Astrocyte of the cerebellum (primary cell): ENCODE data around the gene CEACAM7.

ENCODE experiments used
- DNase-seq: peaks from one replicate; pipeline ENCODE4 v3.0.0-alpha.2; 2011; ENCODE audit warnings: low read depth
- H3K4me3 ChIP-seq: 2 replicates; pipeline ENCODE4 v1.5.1; 2011; ENCODE audit warnings: mild to moderate bottlenecking, low read depth, low read length, moderate library complexity
- CTCF ChIP-seq: IDR thresholded peaks from 2 replicates; pipeline ENCODE4 v1.5.1; 2012; ENCODE audit warnings: low read length, low read depth, moderate library complexity, mild to moderate bottlenecking; ENCODE audit errors: missing control alignments
- in situ Hi-C: cut with HindIII; loops from 2 replicates; pipeline ENCODE4 v1.10.0; 2017; ENCODE audit warnings: low sequenced_read_pairs

Gene CEACAM7

GRCh38 chr19:41689993-41690800 lies 2.1 kb upstream of the CEACAM7 start:
- TF ChIP-seq CTCF, result no peak
- in situ Hi-C loops, result no loop called here
- no peak for DNase-seq
- no peak overlapping the region for H3K4me3 ChIP-seq

GRCh38 chr19:41688687-41689086 lies 617 bp upstream of the CEACAM7 start:
- no peak for TF ChIP-seq CTCF
- no peak for DNase-seq
- H3K4me3 ChIP-seq, result no peak overlapping the region
- in situ Hi-C loops, result no loop called here

- no peak for DNase-seq
- H3K4me3 ChIP-seq, result no peak overlapping the region
- no peak for TF ChIP-seq CTCF
- in situ Hi-C loops, result no loop called here
Observed at GRCh38 chr19:41687419-41687818, 651 bp downstream of the CEACAM7 start.

- no peak overlapping the region for H3K4me3 ChIP-seq
- no peak for TF ChIP-seq CTCF
- in situ Hi-C loops, result no loop called here
- no peak for DNase-seq
Observed at GRCh38 chr19:41682437-41682836, 5.6 kb downstream of the CEACAM7 start.

- in situ Hi-C loops, result no loop called here
- no peak for TF ChIP-seq CTCF
Observed at GRCh38 chr19:41671486-41671885, 16.6 kb downstream of the CEACAM7 start.

GRCh38 chr19:41670755-41671154 lies 17.3 kb downstream of the CEACAM7 start:
- no peak overlapping the region for H3K4me3 ChIP-seq
- DNase-seq, result no peak
- no peak for TF ChIP-seq CTCF
- in situ Hi-C loops, result no loop called here

More at GRCh38 chr19:41671486-41671885, 16.6 kb downstream of the CEACAM7 start:
- no peak for DNase-seq
- H3K4me3 ChIP-seq, result no peak overlapping the region
